GM12878 (cell line): ENCODE data around the gene OR6N2. TPM values are rescaled to one million over a fixed set of nuclear protein-coding genes. Genes with fewer than 3 reads are reported as not detected.

Experiments used
- ATAC-seq: fragments of 200-7000 bp; cut with Tn5 transposase; 3 replicates; pipeline ENCODE4 v1.9.1; 2020; ENCODE audit warnings: mild to moderate bottlenecking, moderate library complexity
- BruUV-seq: library from RNA; stranded (reverse); fragments of 400-500 nt; replicated peaks from 2 replicates; lab custom pipeline; 2021; lab: Mats Ljungman, UMichigan
- CTCF ChIA-PET: fragments of 300-600 bp; sonication (Branson Sonifier 250); formaldehyde crosslinking; extraction: SDS; loops from one replicate; lab custom pipeline; 2021; ENCODE audit warnings: inconsistent platforms; lab: Yijun Ruan, JAX
- POLR2A ChIA-PET: fragments of 350-600 bp; formaldehyde crosslinking; extraction: SDS; loops from one replicate; lab custom pipeline; 2021; ENCODE audit warnings: inconsistent platforms; lab: Charles Lee
- RAD21 ChIA-PET: fragments of 300-600 bp; sonication (Branson Sonifier 250); formaldehyde crosslinking; loops from one replicate; lab custom pipeline; 2023; ENCODE audit warnings: antibody characterized with exemption; ENCODE audit not compliant: unreplicated experiment; lab: Charles Lee
- SMC1A ChIA-PET: fragments of 300-600 bp; sonication (Branson Sonifier 250); formaldehyde crosslinking; loops from one replicate; lab custom pipeline; 2023; ENCODE audit not compliant: unreplicated experiment, uncharacterized antibody; lab: Charles Lee
- DNase-seq: peaks from one replicate; pipeline ENCODE4 v3.0.0-alpha.2; 2011; ENCODE audit warnings: low read depth, low spot score
- FAIRE-seq: peaks from 3 replicates; lab custom pipeline; 2011; peaks lifted over from hg19 to GRCh38; lab: Jason Lieb, UNC
- H2AFZ ChIP-seq: 2 replicates; pipeline ENCODE4 v1.6.0; 2011; ENCODE audit warnings: low read depth, low read length, control low read depth; ENCODE audit not compliant: control insufficient read depth
- H3K27ac ChIP-seq: 2 replicates; pipeline ENCODE4 v1.5.1; 2011; ENCODE audit warnings: control low read depth; ENCODE audit not compliant: control insufficient read depth, insufficient read depth
- H3K27me3 ChIP-seq, 2 experiments: replicated peaks in 1 of 2; 2 replicates each; pipeline versions ENCODE4 v1.6.0 to v1.6.1; 2011; ENCODE audit warnings: low read length in 1 of 2; ENCODE audit not compliant: control insufficient read depth in 2 of 2, insufficient read depth in 2 of 2
- H3K36me3 ChIP-seq, 2 experiments: 2 replicates each; pipeline ENCODE4 v1.5.1; 2011; ENCODE audit warnings: low read length in 1 of 2; ENCODE audit not compliant: control insufficient read depth in 2 of 2, insufficient read depth in 2 of 2
- H3K4me1 ChIP-seq: 2 replicates; pipeline ENCODE4 v1.6.1; 2011; ENCODE audit warnings: mild to moderate bottlenecking, low read length, moderate library complexity, mixed read lengths; ENCODE audit not compliant: control insufficient read depth, insufficient read depth
- H3K4me2 ChIP-seq: 2 replicates; pipeline ENCODE4 v1.6.0; 2011; ENCODE audit warnings: control low read depth; ENCODE audit not compliant: control insufficient read depth, insufficient read depth
- H3K4me3 ChIP-seq: fragments of 200-600 bp; sonication (generic); 2 replicates; pipeline ENCODE4 v1.5.1; 2016
- H3K79me2 ChIP-seq: 2 replicates; pipeline ENCODE4 v1.6.0; 2011; ENCODE audit warnings: low read length; ENCODE audit not compliant: control insufficient read depth, insufficient read depth
- H3K9ac ChIP-seq: 2 replicates; pipeline ENCODE4 v1.8.0; 2011; ENCODE audit warnings: low read length, control low read depth, mixed read lengths; ENCODE audit not compliant: control insufficient read depth, insufficient read depth
- H3K9me3 ChIP-seq: replicated peaks from 3 replicates; pipeline ENCODE4 v1.5.1; 2011; ENCODE audit warnings: mild to moderate bottlenecking, low read length; ENCODE audit not compliant: control insufficient read depth, insufficient read depth
- H4K20me1 ChIP-seq: 2 replicates; pipeline ENCODE4 v1.6.0; 2011; ENCODE audit not compliant: control insufficient read depth, insufficient read depth
- ATF2 ChIP-seq: IDR thresholded peaks from 2 replicates; pipeline ENCODE4 v1.6.1; 2012; ENCODE audit warnings: low read length, inconsistent platforms
- ATF7 ChIP-seq: fragments of 450-650 bp; IDR thresholded peaks from 2 replicates; pipeline ENCODE4 v1.6.1; 2016; ENCODE audit warnings: low read depth, mild to moderate bottlenecking
- CHD1 ChIP-seq: IDR thresholded peaks from 2 replicates; pipeline ENCODE4 v1.6.1; 2012; ENCODE audit warnings: low read depth, low read length, improper control_type of control experiment
- IKZF1 ChIP-seq: fragments of 450-650 bp; conservative IDR thresholded peaks from 2 replicates; pipeline ENCODE4 v1.6.1; 2017; ENCODE audit warnings: antibody characterized with exemption, mild to moderate bottlenecking
- JUND ChIP-seq: IDR thresholded peaks from 2 replicates; pipeline ENCODE4 v1.6.1; 2012; ENCODE audit warnings: low read depth, mild to moderate bottlenecking, low read length, improper control_type of control experiment, moderate library complexity
- KAT2A ChIP-seq: conservative IDR thresholded peaks from 2 replicates; pipeline ENCODE4 v1.6.1; 2011; ENCODE audit warnings: low read depth, low read length; ENCODE audit not compliant: control insufficient read depth
- KDM1A ChIP-seq: fragments of 200-600 bp; sonication (generic); IDR thresholded peaks from 2 replicates; pipeline ENCODE4 v1.6.1; 2016; ENCODE audit warnings: borderline replicate concordance
- MXI1 ChIP-seq: fragments of 150-350 bp; IDR thresholded peaks from 2 replicates; pipeline ENCODE4 v1.6.1; 2011; ENCODE audit warnings: low read depth, mild to moderate bottlenecking, inconsistent platforms, low read length, improper control_type of control experiment
- PKNOX1 ChIP-seq: fragments of 450-650 bp; IDR thresholded peaks from 2 replicates; pipeline ENCODE4 v1.6.1; 2016; ENCODE audit warnings: mild to moderate bottlenecking
- RB1 ChIP-seq: fragments of 450-650 bp; formaldehyde crosslinking; IDR thresholded peaks from 2 replicates; pipeline ENCODE4 v1.6.1; 2017; ENCODE audit warnings: mild to moderate bottlenecking, borderline replicate concordance
- SKIL ChIP-seq: fragments of 450-650 bp; IDR thresholded peaks from 2 replicates; pipeline ENCODE4 v1.6.1; 2017; ENCODE audit warnings: mild to moderate bottlenecking, low read depth, inconsistent platforms; ENCODE audit not compliant: poor library complexity, severe bottlenecking
- ZNF217 ChIP-seq: fragments of 450-650 bp; IDR thresholded peaks from 2 replicates; pipeline ENCODE4 v1.6.1; 2017; ENCODE audit warnings: antibody characterized with exemption, mild to moderate bottlenecking
- WGBS: methylation state at CpG from one replicate; pipeline ENCODE4 v1.1.6; 2016; ENCODE audit warnings: low lambda C conversion rate; ENCODE audit not compliant: insufficient replicate concordance, insufficient coverage; ENCODE audit errors: missing lambda C conversion rate; 5-methylcytosine and 5-hydroxymethylcytosine counted together
- in situ Hi-C: fragments of 300-500 bp; cut with MboI; formaldehyde crosslinking; loops from 9 replicates; pipeline ENCODE4 v1.14.3; 2018; ENCODE audit warnings: mixed read lengths
- intact Hi-C: fragments of 100-400 bp; cut with micrococcal nuclease; formaldehyde crosslinking; loops from one replicate; pipeline ENCODE4 v1.14.2; 2022; ENCODE audit not compliant: unreplicated experiment
- polyA plus RNA-seq, 11 experiments: library from polyadenylated mRNA; depleted of rRNA in 4 of 11; unstranded in 6 of 11; stranded (reverse) in 5 of 11; fragments of >200 nt; fragmentation: Nextera tagmentation in 4 of 11; fragmentation: Illumina TruSeq in 1 of 11; extraction: Ambion mirVana in 4 of 11; extraction: Trizol in 1 of 11; gene quantifications; 1 replicate in 1 of 11; 2 replicates in 10 of 11; pipeline versions ENCODE4 v1.2.1 to v1.2.3, GENCODE V29; 2011 to 2016; ENCODE audit warnings: inconsistent platforms in 2 of 11, missing spikeins in 2 of 11, low read depth in 1 of 11
- total RNA-seq, 4 experiments: library from RNA; depleted of rRNA in 3 of 4; stranded (reverse); fragments of >200 nt in 3 of 4; fragmentation: Illumina TruSeq in 1 of 4; extraction: Trizol in 1 of 4; gene quantifications; 2 replicates each; pipeline versions ENCODE4 v1.2.1 to v1.2.3, GENCODE V29; 2013 to 2021
- TF ChIP-seq, protein P1 (sequence below): fragments of 450-650 bp; IDR thresholded peaks from 2 replicates; pipeline ENCODE4 v1.6.1; 2017; ENCODE audit warnings: mild to moderate bottlenecking, moderate library complexity

OR6N2 gene
- total and polyA plus RNA-seq, 10 of the 15 experiments (the other 5 are each of a cell fraction or from before 2014, with no cell fraction given), result not detected

- FAIRE-seq (no peak), ATAC-seq (no peak), DNase-seq (no peak)
- CTCF ChIA-PET, result no interaction called here
- no peaks in the 10 kb centered on the region for H4K20me1 ChIP-seq
- no peak overlapping the region for H3K4me3 ChIP-seq
- BruUV-seq, result no TSS peak
- no peak overlapping the region for H3K27ac ChIP-seq
- RAD21 ChIA-PET, result no interaction called here
- H3K27me3 ChIP-seq, result no peaks in the 10 kb centered on the region; a peak in 1 of 4 replicates
- in situ Hi-C loops, result no loop called here
- no peak overlapping the region for H2AFZ ChIP-seq
- SMC1A ChIA-PET, result interaction anchor here (1.8 kb wide), 1 partner anchor 199 kb away, joined by 4 read pairs; no protein-coding TSS in a partner anchor
- no peak overlapping the region for H3K9ac ChIP-seq
- H3K79me2 ChIP-seq, result no peaks in the 10 kb centered on the region
- H3K9me3 ChIP-seq, result no peaks in the 10 kb centered on the region
- no peaks in the 10 kb centered on the region for H3K4me1 ChIP-seq
- intact Hi-C loops, result loop anchor here (10.0 kb wide), 1 partner anchor 175 kb away; no protein-coding TSS in a partner anchor
- 47% methylated on average over 4 of the region's 4 CpGs for WGBS
- POLR2A ChIA-PET, result no interaction called here
- H3K4me2 ChIP-seq, result no peak overlapping the region
- no peaks in the 10 kb centered on the region for H3K36me3 ChIP-seq
- TF ChIP-seq KDM1A (no peak), KAT2A (no peak), IKZF1 (no peak), JUND (no peak), ATF7 (no peak), PKNOX1 (no peak), ATF2 (no peak), ZNF217 (no peak), CHD1 (no peak), RB1 (no peak), MXI1 (no peak), SKIL (no peak)
- TF ChIP-seq, protein P1, sequence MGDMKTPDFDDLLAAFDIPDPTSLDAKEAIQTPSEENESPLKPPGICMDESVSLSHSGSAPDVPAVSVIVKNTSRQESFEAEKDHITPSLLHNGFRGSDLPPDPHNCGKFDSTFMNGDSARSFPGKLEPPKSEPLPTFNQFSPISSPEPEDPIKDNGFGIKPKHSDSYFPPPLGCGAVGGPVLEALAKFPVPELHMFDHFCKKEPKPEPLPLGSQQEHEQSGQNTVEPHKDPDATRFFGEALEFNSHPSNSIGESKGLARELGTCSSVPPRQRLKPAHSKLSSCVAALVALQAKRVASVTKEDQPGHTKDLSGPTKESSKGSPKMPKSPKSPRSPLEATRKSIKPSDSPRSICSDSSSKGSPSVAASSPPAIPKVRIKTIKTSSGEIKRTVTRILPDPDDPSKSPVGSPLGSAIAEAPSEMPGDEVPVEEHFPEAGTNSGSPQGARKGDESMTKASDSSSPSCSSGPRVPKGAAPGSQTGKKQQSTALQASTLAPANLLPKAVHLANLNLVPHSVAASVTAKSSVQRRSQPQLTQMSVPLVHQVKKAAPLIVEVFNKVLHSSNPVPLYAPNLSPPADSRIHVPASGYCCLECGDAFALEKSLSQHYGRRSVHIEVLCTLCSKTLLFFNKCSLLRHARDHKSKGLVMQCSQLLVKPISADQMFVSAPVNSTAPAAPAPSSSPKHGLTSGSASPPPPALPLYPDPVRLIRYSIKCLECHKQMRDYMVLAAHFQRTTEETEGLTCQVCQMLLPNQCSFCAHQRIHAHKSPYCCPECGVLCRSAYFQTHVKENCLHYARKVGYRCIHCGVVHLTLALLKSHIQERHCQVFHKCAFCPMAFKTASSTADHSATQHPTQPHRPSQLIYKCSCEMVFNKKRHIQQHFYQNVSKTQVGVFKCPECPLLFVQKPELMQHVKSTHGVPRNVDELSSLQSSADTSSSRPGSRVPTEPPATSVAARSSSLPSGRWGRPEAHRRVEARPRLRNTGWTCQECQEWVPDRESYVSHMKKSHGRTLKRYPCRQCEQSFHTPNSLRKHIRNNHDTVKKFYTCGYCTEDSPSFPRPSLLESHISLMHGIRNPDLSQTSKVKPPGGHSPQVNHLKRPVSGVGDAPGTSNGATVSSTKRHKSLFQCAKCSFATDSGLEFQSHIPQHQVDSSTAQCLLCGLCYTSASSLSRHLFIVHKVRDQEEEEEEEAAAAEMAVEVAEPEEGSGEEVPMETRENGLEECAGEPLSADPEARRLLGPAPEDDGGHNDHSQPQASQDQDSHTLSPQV, result no peak
Observed at GRCh38 chr1:158799689-158800088, 18.7 kb upstream of the OR6N2 start.
